HL-60 (cell line): ENCODE measurements around the gene FRAS1.

Source experiments
- DNase-seq, 2 experiments: peaks; one replicate each; pipeline ENCODE4 v3.0.0-alpha.2; 2010 to 2020; ENCODE audit warnings: low read depth in 1 of 2, low spot score in 1 of 2
- H3K27ac ChIP-seq: fragments of 250-450 bp; sonication (Bioruptor Pico); replicated peaks from 2 replicates; pipeline ENCODE4 v1.5.1; 2020; ENCODE audit warnings: mild to moderate bottlenecking, moderate library complexity
- H3K27me3 ChIP-seq: fragments of 250-450 bp; sonication (Bioruptor Pico); 2 replicates; pipeline ENCODE4 v1.5.1; 2021; ENCODE audit warnings: mild to moderate bottlenecking, moderate library complexity; ENCODE audit not compliant: insufficient read depth, poor library complexity, severe bottlenecking
- H3K4me3 ChIP-seq: replicated peaks from 2 replicates; pipeline ENCODE4 v1.5.1; 2011; ENCODE audit warnings: mild to moderate bottlenecking, control low read depth, low read length; ENCODE audit not compliant: insufficient read depth
- CTCF ChIP-seq: IDR thresholded peaks from one replicate; pipeline ENCODE4 v1.5.1; 2011; ENCODE audit warnings: low read length, control low read depth, inconsistent platforms; ENCODE audit not compliant: insufficient read depth
- GABPA ChIP-seq: IDR thresholded peaks from 2 replicates; pipeline ENCODE4 v1.6.1; 2012; ENCODE audit warnings: low read depth
- POLR2AphosphoS5 ChIP-seq: IDR thresholded peaks from 2 replicates; pipeline ENCODE4 v1.6.1; 2012; ENCODE audit warnings: low read depth
- REST ChIP-seq: IDR thresholded peaks from 2 replicates; pipeline ENCODE4 v1.6.1; 2012; ENCODE audit warnings: low read depth; ENCODE audit not compliant: insufficient replicate concordance
- SPI1 ChIP-seq: IDR thresholded peaks from 2 replicates; pipeline ENCODE4 v1.6.1; 2012; ENCODE audit warnings: low read depth, mild to moderate bottlenecking, borderline replicate concordance

FRAS1 gene

GRCh38 chr4:78057600-78058550 lies 752 bp downstream of the FRAS1 start:
- no peak overlapping the region for H3K27ac ChIP-seq
- DNase-seq = peak; percentile 5 to 14
- peak overlapping the region; percentile 15 for H3K4me3 ChIP-seq
- TF ChIP-seq CTCF (no peak), POLR2AphosphoS5 (no peak), SPI1 (no peak)
- peaks cover 42% of the 10 kb centered on the region for H3K27me3 ChIP-seq

- no peak overlapping the region for H3K27ac ChIP-seq
- H3K4me3 ChIP-seq = peak overlapping the region; percentile 22
- DNase-seq = peak in 1 of 2 experiments; percentile 5
- TF ChIP-seq REST (no peak), GABPA (no peak), CTCF (no peak), POLR2AphosphoS5 (no peak), SPI1 (no peak)
- peaks cover 48% of the 10 kb centered on the region for H3K27me3 ChIP-seq
These were observed 1.7 kb downstream of the FRAS1 start for GRCh38 chr4:78058591-78059523.

GRCh38 chr4:78059524-78059889 lies 2.4 kb downstream of the FRAS1 start:
- no peak overlapping the region; the same call in 1 of the 2 replicates for H3K4me3 ChIP-seq

More at GRCh38 chr4:78059524-78059889, 2.4 kb downstream of the FRAS1 start:
- H3K27me3 ChIP-seq = peaks cover 46% of the 10 kb centered on the region
- H3K27ac ChIP-seq = no peak overlapping the region
- peak; percentile 5 to 40 for DNase-seq
- peak; percentile 15 for TF ChIP-seq CTCF
- TF ChIP-seq POLR2AphosphoS5 = no peak
